NB4 (cell line): Measurements from ENCODE around the gene CPA5.

Experiments used
- DNase-seq: peaks from one replicate; pipeline ENCODE4 v3.0.0; 2010; ENCODE audit warnings: low read depth
- H3K4me3 ChIP-seq: one replicate; pipeline ENCODE4 v1.5.1; 2011; ENCODE audit warnings: mild to moderate bottlenecking, low read depth, low read length, moderate library complexity
- CTCF ChIP-seq: IDR thresholded peaks from one replicate; pipeline ENCODE4 v1.5.1; 2012; ENCODE audit warnings: low read depth, low read length
- MAX ChIP-seq: IDR thresholded peaks from 2 replicates; pipeline ENCODE4 v1.6.1; 2011; ENCODE audit warnings: low read depth, low read length
- MYC ChIP-seq: IDR thresholded peaks from 2 replicates; pipeline ENCODE4 v1.6.1; 2011; ENCODE audit warnings: low read depth, low read length
- POLR2A ChIP-seq: IDR thresholded peaks from 2 replicates; pipeline ENCODE4 v1.6.1; 2011; ENCODE audit warnings: mild to moderate bottlenecking; ENCODE audit not compliant: insufficient read length; ENCODE audit errors: extremely low read depth

Gene CPA5

GRCh38 chr7:130379532-130379920 lies 34.9 kb downstream of the CPA5 start:
- no peak overlapping the region for H3K4me3 ChIP-seq
- TF ChIP-seq CTCF: no peak
- TF ChIP-seq MAX: no peak
- TF ChIP-seq POLR2A: no peak
- no peak for TF ChIP-seq MYC
- no peak for DNase-seq

- no peak for DNase-seq
- no peak within 1 kb of the TSS for H3K4me3 ChIP-seq
Measured at GRCh38 chr7:130379921-130380860, 35.6 kb downstream of the CPA5 start, which contains the start of gene CPA1. TSS of gene CPA1 (plus strand) at chr7:130380494. CDS start at chr7:130380521, 27 bp downstream.

GRCh38 chr7:130380861-130381455 lies 36.3 kb downstream of the CPA5 start:
- no peak overlapping the region for H3K4me3 ChIP-seq
- TF ChIP-seq CTCF: no peak
- no peak for TF ChIP-seq MYC
- TF ChIP-seq MAX: no peak
- TF ChIP-seq POLR2A: no peak
- DNase-seq: no peak

More at GRCh38 chr7:130379921-130380860, 35.6 kb downstream of the CPA5 start, which contains the start of gene CPA1:
- no peak for TF ChIP-seq CTCF
- TF ChIP-seq MYC: no peak
- no peak for TF ChIP-seq MAX
- no peak for TF ChIP-seq POLR2A

GRCh38 chr7:130381468-130382312 lies 37.1 kb downstream of the CPA5 start:
- H3K4me3 ChIP-seq: no peak overlapping the region
- no peak for DNase-seq
- no peak for TF ChIP-seq POLR2A
- TF ChIP-seq CTCF: no peak
- TF ChIP-seq MYC: no peak
- TF ChIP-seq MAX: no peak

- no peak for TF ChIP-seq POLR2A
- DNase-seq: no peak
- no peak overlapping the region for H3K4me3 ChIP-seq
Measured at GRCh38 chr7:130383187-130383980, 38.8 kb downstream of the CPA5 start.
